SK-N-SH treated with all-trans-retinoic acid at 6 μM for 48 hours (cell line): Measurements from ENCODE around the gene TOR3A.

Experiments used
- ATAC-seq: fragments of 200-7000 bp; cut with Tn5 transposase; 3 replicates; pipeline ENCODE4 v1.9.1; 2020; ENCODE audit warnings: mild to moderate bottlenecking, moderate library complexity
- ARNTL ChIP-seq: fragments of 450-650 bp; formaldehyde crosslinking; IDR thresholded peaks from 2 replicates; pipeline ENCODE4 v1.5.0; 2020; ENCODE audit warnings: low read depth, mild to moderate bottlenecking, moderate library complexity, borderline replicate concordance
- BACH2 ChIP-seq: fragments of 250-450 bp; sonication (Bioruptor Pico); IDR thresholded peaks from 2 replicates; pipeline ENCODE4 v1.9.0; 2021; ENCODE audit warnings: mild to moderate bottlenecking, borderline replicate concordance
- CSRNP3 ChIP-seq: fragments of 250-450 bp; sonication (Bioruptor Pico); IDR thresholded peaks from 2 replicates; pipeline ENCODE4 v1.5.1; 2021; ENCODE audit warnings: mild to moderate bottlenecking, moderate library complexity
- ESRRG ChIP-seq: fragments of 250-450 bp; sonication (Bioruptor Pico); IDR thresholded peaks from 2 replicates; pipeline ENCODE4 v1.6.1; 2021; ENCODE audit warnings: mild to moderate bottlenecking
- ISL1 ChIP-seq: fragments of 250-450 bp; sonication (Bioruptor Pico); IDR thresholded peaks from 2 replicates; pipeline ENCODE4 v2.1.2; 2022; ENCODE audit warnings: mild to moderate bottlenecking, moderate library complexity
- OSR1 ChIP-seq: fragments of 250-450 bp; sonication (Bioruptor Pico); IDR thresholded peaks from 2 replicates; pipeline ENCODE4 v1.8.0; 2022; ENCODE audit warnings: moderate library complexity, mild to moderate bottlenecking, inconsistent platforms
- PATZ1 ChIP-seq: fragments of 250-450 bp; sonication (Bioruptor Pico); IDR thresholded peaks from 2 replicates; pipeline ENCODE4 v1.8.0; 2020; ENCODE audit warnings: mild to moderate bottlenecking, moderate library complexity, borderline replicate concordance
- POU6F1 ChIP-seq: fragments of 250-450 bp; sonication (Bioruptor Pico); IDR thresholded peaks from 2 replicates; pipeline ENCODE4 v1.8.0; 2021; ENCODE audit warnings: low read depth, mild to moderate bottlenecking, moderate library complexity, borderline replicate concordance
- RARB ChIP-seq: fragments of 250-450 bp; sonication (Bioruptor Pico); IDR thresholded peaks from 2 replicates; pipeline ENCODE4 v1.8.0; 2021; ENCODE audit warnings: mild to moderate bottlenecking, moderate library complexity
- SNAI2 ChIP-seq: fragments of 250-450 bp; sonication (Bioruptor Pico); IDR thresholded peaks from 2 replicates; pipeline ENCODE4 v1.5.0; 2020; ENCODE audit warnings: mild to moderate bottlenecking, moderate library complexity
- TOX ChIP-seq: fragments of 250-450 bp; sonication (Bioruptor Pico); IDR thresholded peaks from 2 replicates; pipeline ENCODE4 v1.8.0; 2021; ENCODE audit warnings: mild to moderate bottlenecking, moderate library complexity, borderline replicate concordance
- TSHZ2 ChIP-seq: fragments of 250-450 bp; sonication (Bioruptor Pico); IDR thresholded peaks from 2 replicates; pipeline ENCODE4 v1.5.0; 2020; ENCODE audit warnings: mild to moderate bottlenecking, moderate library complexity
- ZC3H10 ChIP-seq: fragments of 250-450 bp; sonication (Bioruptor Pico); IDR thresholded peaks from 2 replicates; pipeline ENCODE4 v1.5.1; 2021; ENCODE audit warnings: mild to moderate bottlenecking, moderate library complexity
- ZFP3 ChIP-seq: fragments of 250-450 bp; sonication (Bioruptor Pico); IDR thresholded peaks from 2 replicates; pipeline ENCODE4 v1.5.0; 2020; ENCODE audit warnings: mild to moderate bottlenecking, moderate library complexity
- ZFP30 ChIP-seq: fragments of 450-650 bp; formaldehyde crosslinking; IDR thresholded peaks from 2 replicates; pipeline ENCODE4 v1.5.0; 2022; ENCODE audit warnings: mild to moderate bottlenecking, moderate library complexity
- ZNF565 ChIP-seq: fragments of 450-650 bp; formaldehyde crosslinking; conservative IDR thresholded peaks from 2 replicates; pipeline ENCODE4 v1.5.0; 2020; ENCODE audit warnings: low read depth, mild to moderate bottlenecking, moderate library complexity
- ZNF70 ChIP-seq: fragments of 450-650 bp; formaldehyde crosslinking; IDR thresholded peaks from 2 replicates; pipeline ENCODE4 v1.5.0; 2020; ENCODE audit warnings: mild to moderate bottlenecking, moderate library complexity
- ZNF8 ChIP-seq: fragments of 450-650 bp; formaldehyde crosslinking; IDR thresholded peaks from 2 replicates; pipeline ENCODE4 v1.5.0; 2020; ENCODE audit warnings: mild to moderate bottlenecking, moderate library complexity

Gene TOR3A

GRCh38 chr1:179107706-179108629 lies 26.1 kb downstream of the TOR3A start:
- ATAC-seq, result peak; percentile 24
- TF ChIP-seq TSHZ2 (CRISPR knock-in tag) (peak; percentile 30; the same call in 1 of the 2 replicates), ZNF8 (CRISPR knock-in tag) (no peak), PATZ1 (CRISPR knock-in tag) (no peak), ISL1 (CRISPR knock-in tag) (no peak), RARB (CRISPR knock-in tag) (no peak), OSR1 (no peak), TOX (CRISPR knock-in tag) (no peak), ZFP3 (no peak)

- no peak for ATAC-seq
- no peak for TF ChIP-seq RARB (CRISPR knock-in tag)
- no peak for TF ChIP-seq ZNF8 (CRISPR knock-in tag)
- TF ChIP-seq OSR1, result no peak
- no peak for TF ChIP-seq ISL1 (CRISPR knock-in tag)
- no peak for TF ChIP-seq SNAI2 (CRISPR knock-in tag)
- TF ChIP-seq ZNF70 (CRISPR knock-in tag), result no peak
- no peak for TF ChIP-seq ZNF565 (CRISPR knock-in tag)
- no peak for TF ChIP-seq CSRNP3 (CRISPR knock-in tag)
- TF ChIP-seq POU6F1 (CRISPR knock-in tag), result no peak
- TF ChIP-seq ZC3H10 (CRISPR knock-in tag), result no peak
- no peak for TF ChIP-seq BACH2
- no peak for TF ChIP-seq TOX (CRISPR knock-in tag)
- TF ChIP-seq ESRRG, result no peak
- TF ChIP-seq PATZ1 (CRISPR knock-in tag), result no peak
- no peak for TF ChIP-seq ARNTL (CRISPR knock-in tag)
Measured at GRCh38 chr1:179108644-179109043, 26.8 kb downstream of the TOR3A start.

- no peak for TF ChIP-seq RARB (CRISPR knock-in tag)
- TF ChIP-seq SNAI2 (CRISPR knock-in tag), result no peak
- TF ChIP-seq BACH2, result no peak
- TF ChIP-seq ZFP30 (CRISPR knock-in tag), result no peak
- no peak for TF ChIP-seq ARNTL (CRISPR knock-in tag)
- no peak for ATAC-seq
Measured at GRCh38 chr1:179115181-179115580, 33.3 kb downstream of the TOR3A start.
